CD1c-positive myeloid dendritic cell (primary cell): Measurements from ENCODE around the gene MSLN.

Experiments
- DNase-seq: peaks from one replicate; pipeline ENCODE4 v3.0.0-alpha.2; 2016; ENCODE audit errors: extremely low spot score

The MSLN gene

GRCh38 chr16:791131-791530 lies 30.6 kb downstream of the MSLN start:
- no peak for DNase-seq

- DNase-seq: no peak
Observed at GRCh38 chr16:792221-792995, 31.9 kb downstream of the MSLN start.

GRCh38 chr16:793414-793813 lies 32.9 kb downstream of the MSLN start:
- no peak for DNase-seq

GRCh38 chr16:794091-794822 lies 33.7 kb downstream of the MSLN start:
- no peak for DNase-seq

GRCh38 chr16:794853-795466 lies 34.4 kb downstream of the MSLN start:
- no peak for DNase-seq

- no peak for DNase-seq
Observed at GRCh38 chr16:795580-796229, 35.2 kb downstream of the MSLN start.

- DNase-seq: no peak
Observed at GRCh38 chr16:796296-797119, 36.0 kb downstream of the MSLN start.

GRCh38 chr16:797120-797420 lies 36.5 kb downstream of the MSLN start:
- no peak for DNase-seq

GRCh38 chr16:797686-798085 lies 37.2 kb downstream of the MSLN start:
- no peak for DNase-seq

- no peak for DNase-seq
Observed at GRCh38 chr16:798666-799065, 38.1 kb downstream of the MSLN start.

GRCh38 chr16:799111-799947 lies 38.8 kb downstream of the MSLN start:
- DNase-seq: no peak

GRCh38 chr16:799948-800833 lies 39.7 kb downstream of the MSLN start, which contains the start of gene GNG13:
Gene GNG13, minus strand, starts transcription at chr16:800734. Its CDS starts 1,657 bp downstream, at chr16:799077.
- DNase-seq: no peak

GRCh38 chr16:800834-801511 lies 40.4 kb downstream of the MSLN start:
- no peak for DNase-seq

- no peak for DNase-seq
Observed at GRCh38 chr16:801584-802363, 41.2 kb downstream of the MSLN start.

GRCh38 chr16:802461-802860 lies 41.9 kb downstream of the MSLN start:
- no peak for DNase-seq

GRCh38 chr16:802914-803753 lies 42.6 kb downstream of the MSLN start:
- DNase-seq: no peak

- DNase-seq: no peak
Observed at GRCh38 chr16:803754-804080, 43.2 kb downstream of the MSLN start.
